ENCODE results near the gene MICOS13.

MICOS13 gene

GRCh38 chr19:5665781-5666513 lies 14.4 kb downstream of the MICOS13 start:
- no peak for DNase-seq

GRCh38 chr19:5664515-5664914 lies 15.8 kb downstream of the MICOS13 start:
- no peak for DNase-seq

- no peak for DNase-seq
These were observed 16.4 kb downstream of the MICOS13 start for GRCh38 chr19:5663904-5664303.

GRCh38 chr19:5661483-5661882 lies 18.8 kb downstream of the MICOS13 start:
- no peak for DNase-seq

GRCh38 chr19:5655412-5655811 lies 24.9 kb downstream of the MICOS13 start:
- DNase-seq, result no peak

GRCh38 chr19:5654931-5655330 lies 25.4 kb downstream of the MICOS13 start:
- no peak for DNase-seq

- no peak for DNase-seq
These were observed 28.1 kb downstream of the MICOS13 start for GRCh38 chr19:5652261-5652660.

GRCh38 chr19:5651361-5651760 lies 29.0 kb downstream of the MICOS13 start:
- no peak for DNase-seq

GRCh38 chr19:5648464-5648863 lies 31.9 kb downstream of the MICOS13 start:
- no peak for DNase-seq

GRCh38 chr19:5646703-5647102 lies 33.6 kb downstream of the MICOS13 start:
- no peak for DNase-seq

- peak; percentile 55 for DNase-seq
These were observed 34.9 kb downstream of the MICOS13 start for GRCh38 chr19:5645409-5645808.

GRCh38 chr19:5644037-5644436 lies 36.3 kb downstream of the MICOS13 start:
- DNase-seq, result no peak

- no peak for DNase-seq
These were observed 37.3 kb downstream of the MICOS13 start for GRCh38 chr19:5643060-5643459.

GRCh38 chr19:5642204-5642603 lies 38.1 kb downstream of the MICOS13 start:
- DNase-seq, result no peak

GRCh38 chr19:5641171-5641570 lies 39.1 kb downstream of the MICOS13 start:
- no peak for DNase-seq

GRCh38 chr19:5637971-5638370 lies 42.3 kb downstream of the MICOS13 start:
- DNase-seq, result no peak

GRCh38 chr19:5635427-5635826 lies 44.9 kb downstream of the MICOS13 start:
- DNase-seq, result no peak

- DNase-seq, result no peak
These were observed 47.7 kb downstream of the MICOS13 start for GRCh38 chr19:5632657-5633056.

- DNase-seq, result no peak
These were observed 48.1 kb downstream of the MICOS13 start for GRCh38 chr19:5632241-5632612.

- no peak for DNase-seq
These were observed 48.6 kb downstream of the MICOS13 start for GRCh38 chr19:5631567-5632240.

GRCh38 chr19:5628919-5629481 lies 51.3 kb downstream of the MICOS13 start:
- DNase-seq, result no peak

GRCh38 chr19:5628461-5628860 lies 51.9 kb downstream of the MICOS13 start:
- no peak for DNase-seq

Data from NCI-H2081 treated with DMSO at 0.1 percent for 48 hours (cell line).